CD4-positive, alpha-beta T cell treated with Interleukin-6 at 100 ng/mL for 8 hours (primary cell): ENCODE data around the gene ABCA1.
A peak's percentile ranks its signal among the peaks of the same experiment; 100 is the strongest.
"Not testable (repeated sequence)": the region's sequence is repeated elsewhere in the genome, so short reads cannot be mapped to it uniquely, and the experiment has no call there.

Experiments used
- DNase-seq: peaks from one replicate; pipeline ENCODE4 v3.0.0-alpha.2; 2020; ENCODE audit warnings: mixed read lengths, low spot score

The ABCA1 gene

DNA sequence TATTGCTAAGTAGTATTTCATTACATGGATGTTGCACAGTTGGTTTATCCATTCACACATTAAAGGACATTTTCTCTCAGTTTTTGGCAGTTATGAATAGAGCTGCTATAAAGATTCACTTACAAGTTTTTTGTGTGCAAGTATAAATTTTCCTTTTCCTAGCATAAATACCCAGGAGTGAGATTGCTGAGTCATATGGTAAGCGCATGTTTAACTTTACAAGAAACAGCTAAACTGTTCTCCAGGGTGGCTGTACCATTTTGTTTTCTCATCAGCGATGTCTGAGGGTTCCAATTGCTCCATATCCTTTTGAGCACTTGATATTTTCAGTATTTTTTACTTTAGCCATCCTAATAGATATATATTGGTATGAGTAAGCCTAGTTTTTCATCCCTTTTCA, 16.4 kb upstream of the ABCA1 start:
- no peak for DNase-seq

DNA sequence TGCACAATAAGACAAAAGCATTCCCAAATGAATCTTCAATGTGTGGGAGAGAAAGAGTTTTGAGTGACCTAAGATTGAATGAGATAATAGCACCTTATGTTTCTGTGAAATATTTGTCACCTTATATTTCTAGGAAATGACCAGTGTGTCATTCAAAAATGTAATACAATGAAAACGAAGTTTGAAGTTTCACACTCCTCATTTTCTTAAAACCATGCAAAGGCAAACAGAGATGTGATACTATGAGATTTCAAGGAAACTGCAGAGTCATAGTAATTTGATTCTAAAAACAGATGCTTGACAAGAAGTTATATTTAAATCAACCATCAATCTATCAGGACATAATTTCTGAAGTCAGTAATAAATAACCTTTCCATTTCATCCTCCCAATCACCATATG, 13.6 kb upstream of the ABCA1 start:
- no peak for DNase-seq

DNA sequence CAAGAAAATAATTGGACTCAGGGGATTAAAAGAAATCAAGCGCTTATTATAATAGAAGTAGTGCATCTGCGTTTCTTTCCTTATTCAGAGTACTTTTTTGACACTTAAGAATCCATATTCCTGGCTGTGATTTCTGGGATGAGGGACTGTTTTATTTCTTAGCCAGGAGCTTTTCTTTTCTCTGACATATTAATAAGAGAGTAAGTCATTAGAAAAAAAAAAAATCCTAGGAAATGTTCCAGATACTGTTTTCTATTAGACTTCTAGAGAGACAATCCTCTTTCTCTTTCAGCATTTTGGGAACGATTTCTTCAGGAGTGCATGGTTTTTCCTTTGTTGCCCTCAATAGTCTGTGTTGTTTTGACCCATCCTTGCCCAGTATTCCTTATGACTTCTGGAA, 8.3 kb upstream of the ABCA1 start:
- no peak for DNase-seq

DNA sequence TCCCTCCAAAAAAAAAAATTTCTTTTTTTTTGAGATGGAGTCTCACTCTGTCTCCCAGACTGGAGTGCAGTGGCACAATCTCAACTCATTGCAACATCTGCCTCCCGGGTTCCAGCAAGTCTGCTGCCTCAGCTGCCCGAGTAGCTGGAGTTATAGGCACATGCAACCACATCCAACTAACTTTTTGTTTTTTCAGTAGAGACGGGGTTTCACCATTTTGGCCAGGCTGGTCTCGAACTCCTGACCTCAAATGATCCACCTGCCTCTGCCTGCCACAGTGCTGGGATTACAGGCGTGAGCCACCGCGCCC, 7.5 kb upstream of the ABCA1 start:
- DNase-seq = not testable (repeated sequence)

DNA sequence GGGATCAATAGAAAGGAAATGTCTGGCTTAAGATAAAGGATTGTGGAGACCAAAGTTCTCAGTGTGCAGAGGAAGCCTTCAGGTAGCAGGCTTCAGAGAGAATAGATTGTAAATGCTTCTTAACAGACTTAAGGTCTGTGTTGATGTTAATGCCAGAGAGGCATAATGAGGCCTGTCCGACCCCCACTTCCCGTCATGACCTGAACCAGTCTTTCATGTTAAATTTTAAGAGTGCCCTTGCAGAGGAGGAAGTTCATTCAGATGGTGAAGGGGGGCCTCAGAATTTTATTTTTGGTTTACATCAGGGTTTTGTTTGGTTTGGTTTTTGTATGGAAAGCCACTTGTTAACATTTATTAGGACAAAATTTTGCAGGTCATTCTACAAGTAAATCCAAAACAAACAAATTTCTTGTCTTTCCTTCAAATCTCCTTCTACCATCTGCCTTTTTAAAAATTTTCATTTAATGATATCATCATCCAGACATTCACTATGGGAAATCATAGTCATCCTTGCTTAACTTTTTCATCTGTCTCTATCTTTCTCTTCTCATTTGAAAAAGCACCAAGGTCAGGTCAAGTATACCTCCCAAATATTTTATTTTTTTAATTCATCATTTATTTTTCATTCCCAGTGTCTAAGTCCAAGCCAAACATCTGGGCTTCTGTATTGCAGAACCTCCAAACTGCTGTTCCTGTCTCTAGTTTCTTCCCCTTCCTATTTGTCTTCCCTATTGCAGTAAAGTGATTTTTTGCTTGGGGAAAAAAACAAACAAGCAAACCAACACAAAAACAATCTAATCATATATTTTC, 6.9 kb upstream of the ABCA1 start:
- no peak for DNase-seq

DNA sequence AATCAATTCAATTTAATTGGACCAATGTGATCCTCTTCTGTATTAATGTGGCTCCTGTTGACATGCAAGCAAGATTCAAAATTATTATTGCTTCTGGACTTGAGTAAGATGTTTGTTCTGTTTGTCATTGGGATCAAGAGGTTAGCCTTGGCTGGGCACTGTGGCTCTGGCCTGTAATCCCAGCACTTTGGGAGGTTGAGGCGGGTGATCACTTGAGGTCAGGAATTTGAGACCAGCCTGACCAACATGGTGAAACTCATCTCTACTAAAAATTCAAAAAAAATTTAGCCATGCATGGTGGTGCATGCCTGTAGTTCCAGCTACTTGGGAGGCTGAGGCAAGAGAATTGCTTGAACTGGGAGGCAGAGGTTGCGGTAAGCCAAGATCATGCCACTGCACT, 5.1 kb upstream of the ABCA1 start:
- not testable (repeated sequence) for DNase-seq

DNA sequence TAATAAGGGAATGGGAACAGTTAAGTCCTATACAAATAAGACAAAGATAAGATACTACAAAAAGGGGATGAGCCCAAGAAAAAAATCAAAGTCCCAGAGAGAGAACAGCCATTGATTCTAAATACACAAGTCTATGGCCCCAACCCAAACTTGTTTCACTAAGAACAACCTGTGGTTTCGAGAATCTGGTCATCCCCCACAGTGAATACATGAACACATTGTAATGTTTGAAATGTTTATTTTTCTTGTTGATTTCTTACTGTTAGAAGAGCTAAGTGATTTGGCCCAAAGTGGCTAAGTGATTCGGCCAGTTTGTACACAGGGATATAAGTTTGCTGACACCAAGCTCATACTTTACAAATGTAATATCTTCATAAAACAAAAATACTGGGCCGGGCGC, 3.3 kb upstream of the ABCA1 start:
- no peak for DNase-seq

DNA sequence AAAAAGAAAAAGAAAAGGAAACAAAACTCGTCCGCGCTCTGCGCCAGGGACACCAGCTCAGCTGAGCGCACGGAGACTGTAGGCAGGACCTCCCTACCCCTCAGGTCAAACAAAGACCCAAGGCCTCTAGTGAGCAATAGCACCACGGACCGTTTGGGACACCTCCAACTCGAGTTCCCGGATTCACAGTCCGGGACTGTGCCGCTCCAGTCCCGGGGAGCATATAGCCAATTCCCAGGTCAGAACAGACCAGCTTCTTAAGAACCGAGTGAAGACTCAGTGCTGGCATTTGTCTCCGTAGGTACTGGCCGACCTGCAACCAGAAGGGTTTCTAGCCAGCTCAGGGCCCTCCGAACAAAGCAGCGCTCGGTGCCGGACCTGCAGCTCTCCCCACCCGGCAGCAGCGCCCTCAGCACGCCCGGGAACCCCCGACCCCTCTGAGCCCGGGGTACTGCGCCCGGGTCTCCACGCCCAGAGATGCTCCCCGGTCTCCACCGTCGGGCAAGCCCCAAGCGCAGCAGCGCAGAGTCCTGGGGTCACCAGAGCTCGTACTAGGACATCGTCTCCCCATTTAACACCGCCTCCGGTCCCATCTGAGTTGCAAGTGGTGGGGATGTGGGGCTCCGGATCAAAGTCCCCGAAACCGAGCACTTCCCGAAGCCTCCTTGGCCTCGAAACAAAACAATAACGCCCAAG, 591 bp downstream of the ABCA1 start:
- peak; percentile 8 for DNase-seq

DNA sequence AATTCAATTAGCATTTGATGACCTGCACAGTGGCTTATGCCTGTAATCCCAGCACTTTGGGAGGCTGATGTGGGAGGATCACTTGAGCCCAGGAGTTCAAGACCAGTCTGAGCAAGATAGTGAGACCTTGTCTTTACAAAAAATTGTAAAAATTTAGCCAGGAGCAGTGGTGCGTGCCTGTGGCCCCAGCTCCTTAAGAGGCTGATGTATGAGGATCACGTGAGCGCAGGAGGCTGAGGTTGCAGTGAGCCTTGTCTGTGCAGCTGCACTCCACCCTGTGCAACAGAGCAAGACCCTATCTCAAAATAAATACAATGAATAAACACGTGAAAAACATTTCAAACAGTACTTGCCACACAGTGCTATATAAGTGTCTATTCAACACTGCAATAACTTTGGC, 4.2 kb downstream of the ABCA1 start:
- DNase-seq = no peak

DNA sequence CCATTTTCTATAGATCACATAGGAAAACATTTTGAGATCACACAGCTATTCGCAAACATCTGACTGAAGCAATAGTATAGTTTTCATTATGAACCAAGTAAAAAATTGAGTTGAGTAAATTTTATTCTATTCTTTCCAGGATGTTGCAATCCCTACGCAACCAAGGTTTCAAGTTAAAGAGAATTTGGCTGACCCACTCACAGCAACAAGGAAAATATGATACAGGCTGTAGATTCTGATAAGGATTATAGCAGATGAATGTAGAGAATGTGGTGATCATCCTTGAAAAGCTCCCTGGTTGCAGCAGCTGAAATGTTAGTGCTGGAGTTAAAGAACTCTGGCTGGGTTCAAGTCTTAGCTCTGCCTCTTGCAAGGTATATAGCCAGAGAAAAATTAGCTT, 4.7 kb downstream of the ABCA1 start:
- no peak for DNase-seq

DNA sequence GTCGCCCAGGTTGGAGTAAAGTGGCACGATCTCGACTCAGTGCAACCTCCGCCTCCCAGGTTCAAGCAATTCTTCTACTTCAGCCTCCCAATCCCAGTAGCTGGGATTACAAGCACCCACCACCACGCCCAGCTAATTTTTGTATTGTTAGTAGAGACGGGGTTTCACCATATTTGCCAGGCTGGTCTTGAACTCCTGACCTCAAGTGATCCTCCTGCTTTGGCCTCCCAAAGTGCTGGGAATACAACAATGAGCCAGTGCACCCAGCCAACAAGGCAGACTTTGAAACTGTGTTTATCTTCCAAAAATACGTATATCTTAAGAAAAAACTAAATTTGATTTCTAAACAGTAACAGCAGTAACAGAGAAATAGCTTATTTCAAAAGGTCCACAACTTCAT, 5.2 kb downstream of the ABCA1 start:
- DNase-seq = not testable (repeated sequence)

DNA sequence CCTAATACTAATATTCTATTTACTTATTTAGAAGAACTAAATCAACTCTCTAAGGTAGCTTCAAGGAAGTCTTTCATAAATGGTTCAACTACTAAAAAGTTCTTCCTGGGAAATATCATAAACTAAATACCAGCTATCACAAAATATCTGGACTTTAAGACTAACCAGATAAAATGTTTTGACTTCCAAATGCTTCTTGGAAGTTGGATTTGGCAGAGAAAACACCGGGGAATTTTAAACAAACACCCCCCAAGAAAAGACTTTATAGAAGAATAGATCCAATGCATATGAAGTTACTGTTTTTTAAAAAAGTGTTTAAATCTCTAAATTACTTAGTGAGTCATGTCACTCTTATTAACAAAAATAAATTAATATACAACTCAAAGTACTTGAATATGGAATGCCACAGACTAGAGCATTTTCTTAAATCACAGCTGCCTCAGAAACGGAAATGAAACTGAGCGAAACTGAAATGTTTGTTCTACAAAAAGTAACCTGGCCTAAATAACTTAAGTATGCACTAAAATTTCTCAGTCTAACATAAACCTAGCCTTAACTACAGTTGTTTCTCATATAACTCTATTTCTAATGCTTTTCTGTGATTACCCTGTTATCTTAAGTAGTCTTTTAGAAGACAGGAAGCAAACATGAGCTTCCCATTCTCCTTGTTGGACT, 6.8 kb downstream of the ABCA1 start:
- DNase-seq = no peak

DNA sequence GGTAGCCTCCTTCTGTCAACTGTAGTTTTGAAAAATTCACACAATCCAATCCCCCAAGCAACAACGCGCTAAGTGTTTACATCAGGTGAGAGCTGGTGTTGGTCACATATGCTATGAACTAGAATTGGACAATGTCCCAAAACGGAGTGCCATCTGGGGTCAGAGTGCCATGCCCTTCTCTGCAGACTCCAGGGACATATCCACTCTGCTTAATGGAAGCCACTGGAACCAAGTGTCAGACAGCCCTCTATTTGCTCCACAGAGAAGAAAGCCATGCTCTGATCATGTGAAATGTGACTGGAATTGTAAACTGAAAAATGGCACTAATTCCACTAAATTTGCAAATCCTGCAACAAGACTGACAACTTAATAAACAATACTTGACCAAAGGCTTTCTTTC, 12.2 kb downstream of the ABCA1 start:
- DNase-seq = no peak

DNA sequence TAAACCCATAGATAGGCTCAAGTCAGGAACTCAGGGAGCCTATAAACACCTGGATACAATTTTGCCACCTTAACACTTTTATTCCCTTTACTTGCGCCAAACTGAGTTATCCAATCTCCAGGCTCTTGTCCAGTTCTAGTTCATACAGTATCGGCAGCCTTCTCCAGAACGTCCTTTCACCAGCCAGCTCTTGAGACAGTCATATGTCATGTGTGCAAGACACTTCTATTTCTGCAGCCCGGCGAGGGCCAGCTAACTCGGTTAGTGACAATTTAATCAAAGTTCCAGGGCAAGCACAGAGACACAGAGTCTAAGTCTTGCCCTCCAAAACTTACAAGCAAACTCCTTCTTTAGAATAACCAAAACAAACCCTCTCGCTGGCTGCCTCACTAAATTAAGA, 12.9 kb downstream of the ABCA1 start:
- no peak for DNase-seq

DNA sequence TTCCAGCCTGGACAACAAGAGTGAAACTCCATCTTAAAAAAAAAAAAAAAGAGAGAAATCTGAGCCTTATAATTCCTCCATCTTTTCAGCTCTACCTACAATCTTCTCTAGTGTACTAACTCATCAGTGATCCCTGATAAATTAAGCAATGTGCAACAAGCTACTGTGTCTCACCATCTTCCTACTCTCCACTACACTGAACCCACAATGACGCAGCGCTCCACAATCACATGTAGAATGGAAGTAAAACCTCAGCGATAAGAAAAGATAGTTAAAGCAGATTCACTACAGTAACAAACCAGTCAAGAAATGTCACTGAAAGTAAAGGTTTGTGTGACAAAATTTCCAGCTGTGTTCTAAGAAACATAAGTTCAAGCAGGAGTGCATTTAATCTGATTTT, 13.5 kb downstream of the ABCA1 start:
- DNase-seq = no peak

DNA sequence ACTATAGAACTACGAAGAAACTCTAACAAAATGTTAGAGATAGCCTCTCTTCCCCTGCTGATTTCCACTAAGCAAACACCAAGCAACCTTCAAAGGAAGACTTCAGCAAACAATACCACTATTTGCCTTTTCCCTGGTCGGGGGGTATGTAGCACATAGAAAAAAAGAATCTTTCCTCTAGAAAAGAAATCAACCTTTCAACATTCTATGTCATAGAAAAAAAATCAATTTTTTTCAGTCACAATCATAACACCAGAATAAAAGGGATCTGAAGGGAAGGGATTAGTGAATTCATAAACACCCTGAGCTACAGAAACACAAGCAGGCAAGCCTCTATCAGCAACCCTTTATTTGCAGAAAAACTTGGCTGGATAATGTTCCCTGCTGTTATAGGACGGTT, 15.3 kb downstream of the ABCA1 start:
- DNase-seq = no peak

DNA sequence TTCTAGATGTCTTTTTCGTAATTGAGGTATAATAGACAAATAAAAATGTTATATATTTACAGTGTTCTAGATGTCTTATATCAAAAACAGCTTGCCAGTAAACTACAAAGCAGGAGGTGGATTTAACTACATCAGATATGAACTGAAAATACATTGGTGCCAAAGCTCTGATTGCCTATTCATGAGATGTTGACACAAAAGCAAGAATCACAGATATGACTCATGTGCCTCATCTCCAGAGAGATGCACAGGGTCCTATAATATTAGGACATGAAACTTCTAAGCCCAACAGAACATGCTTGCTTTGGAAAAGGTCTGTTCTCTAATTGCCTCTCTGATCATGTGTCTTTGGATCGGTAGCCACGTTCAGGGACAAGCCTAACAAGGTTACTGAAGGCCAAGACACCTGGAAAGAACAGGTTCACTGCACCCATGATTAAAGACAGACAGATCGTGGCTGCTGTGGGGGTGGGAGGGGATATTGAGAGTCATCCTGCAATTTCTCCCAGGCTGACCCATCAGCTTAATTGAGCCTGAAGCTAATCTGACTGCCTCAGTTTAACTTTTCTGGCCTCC, 16.8 kb downstream of the ABCA1 start:
- no peak for DNase-seq

DNA sequence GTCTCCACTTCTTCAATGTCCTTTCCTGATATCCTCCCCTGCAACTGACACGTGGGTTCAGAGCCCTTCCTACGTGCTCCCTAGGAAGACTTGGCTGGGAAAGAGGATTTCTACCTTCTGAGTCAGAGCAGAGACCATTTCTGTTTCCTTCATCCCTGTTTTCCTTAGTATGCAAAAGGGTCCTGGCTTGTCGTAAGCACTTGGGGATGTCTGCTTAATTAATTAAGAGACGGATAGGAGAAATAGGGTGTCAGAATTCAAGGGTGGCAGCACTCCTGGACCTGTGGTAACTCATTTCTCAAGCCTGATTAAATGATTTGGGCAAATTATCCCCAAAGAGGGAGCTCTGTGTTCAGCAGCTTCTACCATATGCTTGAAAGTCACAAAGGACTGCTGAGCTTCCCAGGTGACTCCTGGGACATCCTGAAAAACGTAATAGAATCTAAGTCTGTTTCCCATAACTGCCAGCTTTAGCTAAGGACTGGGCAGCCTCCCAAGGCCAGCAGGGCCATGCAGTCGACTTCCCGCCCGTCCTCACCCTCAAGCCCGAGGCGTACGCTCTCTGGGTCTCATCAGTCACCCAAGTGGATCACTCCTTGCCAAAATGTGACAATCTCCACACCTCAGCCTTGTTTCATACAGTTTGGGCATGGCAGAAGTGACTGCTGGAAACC, 20.5 kb downstream of the ABCA1 start:
- no peak for DNase-seq

DNA sequence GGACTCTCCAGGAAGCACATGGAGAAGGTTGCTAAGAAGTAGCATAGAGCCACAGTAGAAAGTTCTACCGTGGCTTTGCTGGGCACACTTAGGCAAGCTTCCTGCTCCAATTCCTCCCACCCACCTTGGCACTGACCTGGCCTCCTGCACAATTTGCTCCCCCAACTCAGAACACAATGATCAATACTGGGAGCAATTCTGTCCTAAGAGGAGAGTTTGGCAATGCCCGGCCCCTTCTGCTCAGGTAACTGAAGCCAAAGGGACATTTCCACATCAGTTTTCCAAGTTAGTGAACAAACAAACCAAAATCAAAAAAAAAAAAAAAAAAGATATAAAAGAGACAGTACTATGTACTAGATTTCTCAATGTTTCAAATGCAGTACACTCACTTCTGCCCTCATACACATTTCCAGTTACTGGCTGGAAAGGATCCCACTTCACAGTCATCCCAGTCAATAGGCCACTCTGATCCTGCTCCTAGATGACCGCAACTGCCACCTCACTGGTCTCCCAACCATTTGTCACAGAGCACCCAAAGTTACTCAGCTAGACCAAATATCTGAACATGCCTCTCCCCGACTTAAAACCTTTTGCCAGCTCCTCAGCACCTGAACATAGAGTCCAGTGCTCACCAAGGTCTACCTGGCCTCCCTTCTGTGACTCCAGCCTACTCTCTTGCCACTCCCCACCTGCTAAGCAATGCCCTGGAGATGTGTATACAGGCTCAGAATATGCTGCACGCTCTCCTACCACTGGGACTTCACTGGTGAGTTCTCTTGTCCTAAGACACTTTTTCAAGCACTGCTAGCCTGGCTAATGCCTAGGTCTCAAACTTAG, 21.3 kb downstream of the ABCA1 start:
- no peak for DNase-seq

DNA sequence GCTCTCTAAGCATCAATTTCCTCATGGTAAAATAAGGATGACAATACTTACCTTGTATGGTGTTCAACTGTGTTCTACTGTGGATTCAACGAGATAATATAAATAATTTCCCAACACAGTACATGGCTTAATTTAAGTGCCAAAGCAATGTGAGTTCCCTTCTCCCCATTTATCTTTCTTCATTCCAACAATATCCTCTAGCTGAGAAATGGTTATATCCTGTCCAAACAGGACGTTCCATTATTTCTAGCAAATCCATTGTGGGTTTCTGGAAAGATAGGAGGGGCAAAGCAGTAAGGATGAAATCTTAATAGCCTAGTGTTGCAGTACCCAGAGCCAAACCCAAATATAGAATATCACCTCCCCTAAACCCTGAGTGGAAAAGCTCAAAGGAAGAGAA, 22.0 kb downstream of the ABCA1 start:
- DNase-seq = no peak

DNA sequence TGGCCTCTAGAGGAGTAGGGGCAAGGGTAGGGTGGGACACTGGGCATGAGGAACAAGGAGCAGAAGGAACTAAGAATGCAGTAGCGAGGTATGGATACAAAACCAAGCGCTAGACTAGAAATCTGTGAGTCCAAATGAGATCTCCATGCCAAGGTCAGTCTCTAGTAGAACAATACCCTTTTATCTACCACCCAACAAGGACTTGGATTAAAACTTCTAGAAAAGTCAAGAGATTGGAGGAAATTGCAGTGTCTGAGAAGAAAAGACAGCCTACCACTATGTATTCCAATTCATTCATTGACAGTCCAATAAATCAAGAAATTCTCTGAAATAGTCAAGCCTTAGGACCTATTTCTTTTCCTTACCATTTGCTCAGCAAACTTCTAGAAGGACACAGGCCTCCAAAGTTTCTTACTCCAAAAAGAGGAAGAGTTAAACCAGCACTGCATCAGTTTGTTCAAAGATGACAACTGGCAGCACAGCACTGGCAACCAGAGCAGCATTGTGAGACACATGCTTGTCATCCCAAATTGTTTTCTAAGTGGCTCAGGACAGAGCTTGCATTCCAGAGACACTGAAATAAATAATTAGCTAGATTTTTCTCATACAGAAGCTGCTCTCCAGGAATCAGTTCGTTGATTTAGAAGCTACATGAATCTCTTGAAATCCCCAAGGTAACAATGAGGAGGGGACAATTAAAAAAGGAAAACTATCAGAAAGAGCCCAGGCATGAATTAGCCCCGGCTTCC, 22.6 kb downstream of the ABCA1 start:
- no peak for DNase-seq
